MV-4-11 (cell line): ENCODE measurements around the gene PTCSC3.

ENCODE experiments used
- DNase-seq: peaks from one replicate; lab custom pipeline; 2025; lab: John Stamatoyannopoulos, UW

PTCSC3 gene

GRCh38 chr14:36176524-36176923, at the start of gene PTCSC3:
Gene PTCSC3, minus strand, starts transcription at chr14:36176722.
- DNase-seq = no peak

DNA sequence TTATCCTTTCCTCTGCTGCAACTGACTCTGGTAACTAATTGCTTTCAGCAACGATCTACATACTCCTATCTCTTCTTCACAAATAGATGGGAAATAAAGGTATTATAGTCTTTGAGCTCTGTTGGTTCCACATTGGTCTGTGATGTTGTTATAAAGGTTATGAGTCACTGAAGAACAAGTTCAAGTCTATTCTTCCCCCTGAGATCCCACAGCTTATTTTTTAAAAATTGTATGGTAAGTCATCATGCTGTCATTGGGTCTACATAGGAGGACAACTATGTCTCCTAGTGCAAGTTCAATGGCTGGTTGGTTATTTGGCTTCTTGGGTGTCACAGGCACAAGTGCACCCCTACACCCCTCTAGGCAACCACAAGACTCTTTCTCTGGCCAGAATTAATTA, 49.6 kb upstream of the PTCSC3 start:
- DNase-seq = no peak

DNA sequence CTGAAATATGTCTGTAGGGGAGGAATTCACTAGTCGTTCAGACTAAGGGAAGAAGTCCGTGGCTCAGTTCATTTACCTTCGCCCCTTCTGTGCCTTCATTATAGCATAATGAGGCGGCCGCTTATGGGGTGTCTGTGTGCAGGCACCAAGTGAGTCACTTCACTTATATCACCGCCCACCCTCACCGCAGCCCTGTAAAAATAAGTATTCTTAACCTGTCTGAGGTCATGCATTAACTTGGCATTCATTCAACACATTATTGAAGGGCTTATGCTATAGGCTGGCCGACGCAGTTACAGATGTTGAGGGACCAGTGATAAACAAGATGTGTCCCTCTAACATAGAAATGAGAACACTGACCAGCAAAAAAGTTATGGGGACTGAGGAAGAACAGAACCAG, 47.7 kb upstream of the PTCSC3 start:
- DNase-seq = no peak

- DNase-seq = no peak
These were observed 47.0 kb upstream of the PTCSC3 start for GRCh38 chr14:36223558-36223957.

- no peak for DNase-seq
These were observed 46.5 kb upstream of the PTCSC3 start for GRCh38 chr14:36222952-36223468.

DNA sequence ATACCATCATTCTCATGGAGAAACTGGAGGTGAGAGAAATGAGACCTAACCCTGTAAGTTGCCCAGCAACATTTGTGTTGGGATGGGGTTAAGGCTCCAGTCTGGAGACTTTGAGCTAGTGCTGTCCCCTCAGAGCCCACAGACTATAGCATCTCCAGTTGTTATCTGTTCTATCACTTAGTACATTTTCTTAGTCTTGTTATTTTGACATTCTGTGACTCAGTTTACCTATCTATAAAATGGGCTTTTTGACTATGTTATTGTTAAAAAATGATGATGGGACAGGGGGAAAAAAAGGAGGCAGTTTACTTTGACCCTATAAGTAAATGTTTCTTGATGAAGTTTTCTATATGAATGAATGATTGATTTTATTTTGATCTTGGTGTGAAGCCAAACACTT, 45.8 kb upstream of the PTCSC3 start:
- no peak for DNase-seq

DNA sequence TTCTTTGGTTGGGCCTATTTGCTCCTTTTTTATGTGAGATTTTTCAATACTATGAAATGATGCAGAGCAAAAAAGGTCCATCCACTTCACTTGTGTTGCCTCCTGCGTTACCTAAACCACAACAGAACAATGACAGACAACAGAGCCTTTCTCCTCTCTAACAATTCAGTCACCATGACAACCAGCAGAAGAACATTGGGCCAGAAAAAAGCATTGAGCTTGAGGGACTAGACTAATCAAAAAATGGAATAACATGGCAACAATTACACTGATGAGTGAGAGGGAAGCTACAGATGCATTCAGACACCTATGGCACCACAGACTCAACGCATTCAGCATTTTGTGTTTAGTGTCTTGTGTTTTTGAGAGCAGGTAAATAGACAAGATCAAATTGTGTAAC, 44.6 kb upstream of the PTCSC3 start:
- no peak for DNase-seq

DNA sequence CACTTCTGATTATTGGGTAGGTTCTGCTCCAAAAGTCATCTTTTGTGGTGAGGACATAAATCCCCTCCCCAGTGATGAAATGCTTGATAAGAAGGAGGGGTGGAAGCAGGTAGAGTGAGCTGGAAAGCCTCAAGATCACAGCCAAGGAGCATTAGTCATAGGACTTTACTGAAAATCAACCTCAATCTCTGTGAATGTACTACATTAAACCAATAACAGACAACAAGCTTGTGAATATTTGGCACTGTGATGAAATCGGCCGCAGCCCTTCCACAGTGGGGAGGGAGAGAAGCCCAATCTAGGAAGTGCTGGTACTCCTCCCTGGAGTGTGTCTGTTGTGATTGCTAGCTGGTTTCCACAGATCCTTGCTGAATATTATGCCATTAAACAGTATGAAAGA, 41.2 kb upstream of the PTCSC3 start:
- DNase-seq = no peak

DNA sequence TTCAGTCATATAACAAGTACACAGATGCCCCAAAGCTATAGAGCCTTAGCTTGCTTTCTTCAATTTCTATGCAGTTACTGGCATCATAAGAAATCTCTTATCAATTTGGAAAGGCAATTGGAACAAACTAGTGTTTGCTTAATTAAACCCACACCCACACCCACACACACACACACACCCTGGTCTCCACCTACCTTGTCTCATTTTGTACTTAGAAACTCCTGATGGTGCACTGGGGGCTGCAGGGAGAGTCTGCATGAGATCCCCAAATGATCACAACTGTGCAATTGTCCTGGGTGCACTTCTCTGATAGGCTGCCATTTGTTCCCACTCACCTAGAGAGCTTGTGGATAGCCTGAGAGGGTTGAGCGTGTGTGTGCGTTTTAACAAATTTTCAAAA, 40.5 kb upstream of the PTCSC3 start:
- no peak for DNase-seq

DNA sequence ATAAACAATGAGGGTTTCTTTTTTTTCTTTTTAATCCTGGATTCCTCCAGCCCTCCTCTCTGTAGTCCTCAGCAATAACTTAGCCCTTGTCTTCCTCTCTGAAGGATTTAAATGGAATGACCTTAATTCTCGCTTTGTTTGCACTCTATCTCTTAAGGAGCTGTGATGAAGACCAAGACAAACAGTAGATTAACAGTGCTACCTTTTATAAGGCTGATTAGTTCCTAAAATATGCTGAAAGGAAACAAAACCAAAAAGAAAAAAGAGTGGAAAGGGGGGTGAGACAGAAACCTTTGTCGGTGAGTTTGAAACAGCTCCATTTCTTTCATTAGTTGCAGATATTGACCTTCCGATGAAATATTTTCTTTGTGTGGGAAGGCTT, 38.7 kb upstream of the PTCSC3 start:
- DNase-seq = no peak

GRCh38 chr14:36214476-36215216, 38.1 kb upstream of the PTCSC3 start:
- no peak for DNase-seq

DNA sequence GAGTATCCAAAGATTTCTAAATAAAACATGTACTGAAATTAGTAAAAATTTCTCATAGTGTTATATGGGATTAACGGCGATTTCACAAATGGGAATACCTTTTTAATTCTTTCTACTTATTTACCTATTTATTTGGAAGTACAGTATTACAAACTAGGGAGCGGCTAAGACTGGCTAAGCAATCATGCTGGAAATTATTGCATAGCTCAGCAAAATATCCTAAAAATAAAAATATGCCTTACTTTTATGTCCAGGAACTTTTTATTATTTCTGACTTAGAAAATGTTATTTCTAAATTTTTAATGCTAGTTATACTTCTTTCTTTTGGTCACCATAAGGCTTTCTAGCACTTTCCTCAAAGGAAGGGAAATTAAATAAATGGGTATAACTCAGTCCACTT, 36.5 kb upstream of the PTCSC3 start:
- DNase-seq = no peak

- no peak for DNase-seq
These were observed 36.1 kb upstream of the PTCSC3 start for GRCh38 chr14:36212577-36212976.

GRCh38 chr14:36208690-36209278, 32.3 kb upstream of the PTCSC3 start:
- DNase-seq = no peak

GRCh38 chr14:36207500-36207899, 31.0 kb upstream of the PTCSC3 start:
- DNase-seq = peak; percentile 34

DNA sequence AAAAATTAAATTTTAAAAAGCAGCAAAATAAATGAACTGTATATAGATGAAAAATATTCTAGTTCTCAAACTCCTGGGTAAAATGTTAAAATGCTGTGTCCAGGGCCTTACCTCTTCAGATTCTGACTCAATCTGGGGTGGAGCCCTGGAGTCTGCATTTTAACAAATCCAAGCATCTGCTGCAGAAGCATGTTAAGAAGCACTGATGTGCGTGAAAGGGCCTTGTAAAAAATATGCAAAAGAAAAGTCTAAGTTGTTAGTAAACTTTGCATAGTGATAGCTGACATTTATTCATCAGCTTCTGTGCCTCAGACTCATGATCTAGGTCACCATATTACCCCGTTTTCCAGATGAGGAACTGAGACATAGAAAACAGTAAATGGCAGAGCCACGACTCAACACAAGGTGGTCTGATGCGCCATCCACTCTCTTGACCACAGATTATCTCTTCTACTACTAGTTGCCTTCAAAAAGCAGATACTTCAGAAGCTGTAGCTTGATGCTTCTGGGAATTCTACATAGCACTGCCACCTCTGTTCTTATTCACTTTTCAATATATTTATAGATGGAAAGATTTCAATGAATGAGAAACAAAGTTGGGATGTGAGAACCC, 28.0 kb upstream of the PTCSC3 start:
- DNase-seq = peak; percentile 10

- DNase-seq = no peak
These were observed 21.9 kb upstream of the PTCSC3 start for GRCh38 chr14:36198378-36198777.

DNA sequence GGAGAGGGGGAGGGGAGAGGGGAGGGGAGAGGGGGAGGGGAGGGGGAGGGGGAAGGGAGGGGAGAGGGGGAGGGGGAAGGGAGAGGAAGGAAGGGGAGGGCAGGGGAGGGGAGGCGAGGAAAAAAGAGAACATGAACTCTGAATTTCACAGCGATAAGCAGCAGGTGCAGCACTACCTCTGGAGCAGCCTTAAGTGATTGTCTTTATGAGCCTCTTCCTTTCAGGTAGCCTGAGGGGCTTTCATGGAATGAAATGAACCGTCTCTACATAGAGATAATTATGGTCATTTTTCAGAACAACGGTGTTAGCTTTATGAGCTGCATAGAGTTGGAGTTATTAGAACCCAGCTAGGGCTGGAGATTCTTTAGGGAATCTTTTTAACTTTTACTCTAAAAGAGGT, 18.1 kb upstream of the PTCSC3 start:
- no peak for DNase-seq

- DNase-seq = no peak
These were observed 16.0 kb upstream of the PTCSC3 start for GRCh38 chr14:36192530-36192929.

DNA sequence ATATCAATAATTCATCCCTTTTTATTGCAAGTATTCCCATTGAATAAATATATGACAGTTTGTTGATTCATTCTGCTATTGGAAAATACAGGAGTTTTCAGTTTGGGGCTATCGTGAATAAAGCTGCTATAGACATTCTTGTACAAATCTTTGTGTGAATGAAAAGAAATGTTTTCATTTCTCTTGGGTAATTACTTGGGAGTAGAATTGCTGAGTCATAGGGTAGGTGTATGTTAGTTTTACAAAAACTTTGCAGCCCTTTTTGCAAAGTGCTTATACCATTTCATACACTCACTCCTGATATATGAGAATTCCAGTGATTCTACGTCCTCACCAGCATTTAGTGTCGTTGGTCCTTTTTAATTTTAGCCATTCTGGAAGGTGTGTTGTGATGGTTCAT, 6.9 kb upstream of the PTCSC3 start:
- no peak for DNase-seq

DNA sequence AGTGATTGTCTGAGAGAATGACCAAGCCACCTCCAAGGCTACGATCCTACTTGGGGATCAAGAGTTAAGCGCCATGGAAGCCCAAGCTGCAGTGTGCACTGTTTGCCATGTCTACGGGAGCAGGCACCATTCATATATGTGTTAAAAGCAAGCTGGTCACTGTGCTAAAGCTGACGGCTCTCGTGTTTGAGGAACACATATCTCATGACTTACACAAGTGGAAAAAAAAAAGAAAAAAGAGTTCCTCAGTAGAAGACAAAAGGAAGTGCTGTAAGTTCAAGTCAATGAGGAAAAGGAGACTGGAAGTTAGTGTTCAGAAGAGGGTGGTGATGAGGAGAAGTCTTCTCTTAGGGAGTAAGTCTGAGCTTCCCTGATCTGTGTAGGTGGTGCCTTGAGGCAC, 4.9 kb upstream of the PTCSC3 start:
- DNase-seq = no peak

GRCh38 chr14:36177489-36177888, 967 bp upstream of the PTCSC3 start:
- no peak for DNase-seq

GRCh38 chr14:36174767-36175424, 1.6 kb downstream of the PTCSC3 start:
- DNase-seq = no peak
